ENCODE results near the gene CHERP.

GRCh38 chr19:16476401-16476800 lies 65.8 kb downstream of the CHERP start:
- TF ChIP-seq CTCF (conservative IDR thresholded peaks at IDR 0.05; ENCODE audit: low read length), result no peak
- no peak for TF ChIP-seq EZH2phosphoT487 (IDR thresholded peaks at IDR 0.05; ENCODE audit: borderline replicate concordance, low read depth, low read length)
